Ureter (tissue), 1 donor: ENCODE data around the gene PEAK3. TPM values are rescaled to one million over a fixed set of nuclear protein-coding genes. Genes with fewer than 3 reads are reported as not detected.

Source experiments
- DNase-seq: peaks from one replicate; pipeline ENCODE4 v3.0.0-alpha.2; 2020; ENCODE audit warnings: low spot score
- total RNA-seq: library from RNA; stranded (reverse); gene quantifications from one replicate; pipeline ENCODE4 v1.2.4, GENCODE V29; 2023
- donor health status: DM: yes; HTN: yes; CAD: no.

Gene PEAK3
- total RNA-seq, 1 donor from 2014 or later = 0.99 TPM

- DNase-seq = no peak
These were observed 33.3 kb upstream of the PEAK3 start for GRCh38 chr19:2315121-2315817.

- no peak for DNase-seq
These were observed 31.0 kb upstream of the PEAK3 start for GRCh38 chr19:2312820-2313501.

DNA sequence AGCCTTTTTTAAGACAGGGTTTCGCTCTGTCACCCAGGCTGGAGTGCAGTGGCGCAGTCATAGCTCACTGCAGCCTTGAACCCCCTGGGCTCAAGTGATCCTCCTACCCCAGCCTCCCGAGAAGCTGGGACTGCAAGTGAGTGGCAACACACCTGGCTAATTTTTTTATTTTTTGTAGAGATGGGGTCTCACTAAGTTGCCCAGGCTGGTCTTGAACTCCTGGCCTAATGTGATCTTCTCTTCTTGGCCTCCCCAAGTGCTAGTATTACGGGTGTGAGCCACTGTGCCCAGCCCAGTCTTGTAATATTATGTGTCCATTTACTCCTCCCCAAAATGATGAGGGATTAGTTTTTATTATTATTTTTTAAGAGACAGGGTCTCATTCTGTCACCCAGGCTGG lies 29.1 kb upstream of the PEAK3 start:
- no peak for DNase-seq

DNA sequence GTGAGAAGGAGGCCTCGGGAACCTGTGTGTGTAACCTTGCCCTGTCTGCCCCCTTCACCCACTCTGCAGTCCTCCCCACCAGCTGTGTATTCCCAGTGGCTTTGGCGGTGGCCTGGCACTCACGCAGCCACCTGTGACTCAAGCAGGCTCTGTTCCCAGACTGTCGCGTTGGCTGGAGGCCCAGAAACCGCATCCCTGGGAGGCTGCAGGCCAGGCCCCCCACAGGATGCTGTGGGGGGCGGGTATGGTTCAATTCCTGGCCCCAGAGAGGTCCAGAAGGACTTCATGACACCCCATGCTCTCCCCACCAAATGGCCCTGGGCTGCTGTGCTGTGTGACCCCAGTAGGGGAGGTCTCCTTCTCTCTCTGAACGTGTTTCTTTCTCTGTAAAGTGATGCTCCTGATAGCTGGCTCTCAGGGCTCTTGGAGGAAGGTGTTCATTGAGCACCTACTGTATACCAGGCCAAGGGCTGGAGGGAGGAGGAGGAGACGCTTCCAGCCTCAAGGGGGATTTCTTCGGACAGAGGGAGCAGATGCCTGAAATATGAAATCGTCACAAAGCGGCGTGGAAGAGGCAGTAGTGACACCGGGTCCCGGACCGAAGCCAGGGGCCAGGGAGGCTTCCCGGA lies 27.9 kb upstream of the PEAK3 start:
- DNase-seq = no peak

- DNase-seq = no peak
These were observed 26.2 kb upstream of the PEAK3 start, which contains the start of gene LINGO3 for GRCh38 chr19:2308114-2308556. LINGO3 (minus strand) TSS chr19:2308154; CDS start chr19:2291776, 16,378 bp downstream.

DNA sequence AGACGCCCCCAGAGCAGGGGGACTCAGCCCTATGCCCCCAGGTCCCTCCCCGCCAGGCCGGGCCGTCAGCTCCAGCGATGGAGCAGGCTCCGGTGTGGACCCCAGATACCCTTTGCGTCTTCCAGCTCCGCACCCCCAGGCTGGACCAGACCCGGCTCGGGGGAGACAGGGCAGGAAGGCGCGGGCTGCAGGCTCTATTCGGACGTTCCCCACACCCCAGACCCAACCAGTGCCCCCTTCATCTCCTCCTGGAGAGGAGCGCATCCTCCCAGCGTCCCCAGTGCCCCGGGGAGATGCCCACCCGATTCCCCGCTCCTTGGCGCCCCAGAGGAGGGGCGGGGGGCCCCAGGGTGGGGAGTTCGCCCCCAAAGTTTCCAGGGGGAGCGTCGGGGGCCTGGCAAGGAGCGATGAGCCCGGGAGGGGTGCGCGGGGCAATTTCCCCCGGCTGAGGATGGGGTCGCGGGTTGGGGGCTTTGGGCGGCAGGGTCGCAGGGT lies 25.6 kb upstream of the PEAK3 start:
- no peak for DNase-seq

DNA sequence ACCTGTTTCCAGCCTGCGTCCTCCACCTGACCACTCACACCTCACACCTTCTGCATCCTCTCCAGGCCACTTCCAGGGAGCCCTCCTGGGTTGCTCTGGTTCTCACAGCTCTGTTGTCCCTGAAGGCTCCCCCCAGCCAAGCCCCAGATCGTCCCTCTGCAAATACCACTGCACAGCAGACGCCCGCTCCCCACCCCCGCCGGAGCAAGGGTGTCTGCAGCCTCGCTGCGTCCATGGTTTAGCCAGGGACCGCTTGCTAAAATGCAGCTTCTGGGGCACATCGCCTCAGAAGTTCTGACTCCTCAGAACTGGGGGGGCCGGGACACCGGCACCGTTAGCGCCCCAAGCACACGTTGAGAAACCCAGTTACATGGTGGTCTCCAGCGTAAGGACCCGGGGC lies 25.0 kb upstream of the PEAK3 start:
- no peak for DNase-seq

DNA sequence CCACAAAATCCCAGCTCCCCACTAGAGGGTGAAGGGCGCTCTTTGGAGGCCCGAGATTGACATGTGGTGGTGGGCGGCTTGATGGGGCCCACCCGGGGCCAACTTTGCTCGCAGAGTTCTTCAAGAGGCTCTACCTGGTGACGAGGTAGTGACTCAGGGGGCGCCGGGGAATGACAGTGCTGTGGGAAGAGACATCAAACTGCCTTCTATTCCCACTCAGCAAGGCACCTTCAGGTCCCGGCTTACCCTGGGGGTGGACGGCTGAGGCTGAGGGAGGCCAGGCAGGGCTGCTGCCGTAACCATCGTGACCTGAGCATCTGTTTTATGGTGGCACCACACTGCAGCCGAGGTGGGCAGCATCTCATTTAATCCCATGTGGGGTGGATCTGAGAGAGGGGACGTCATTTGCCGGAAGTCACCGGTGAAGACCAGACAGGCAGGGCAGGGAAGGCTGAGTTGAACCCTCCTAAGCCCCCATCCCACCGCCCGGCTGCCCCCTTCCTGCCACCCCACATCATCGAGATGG lies 24.4 kb upstream of the PEAK3 start:
- DNase-seq = no peak

DNA sequence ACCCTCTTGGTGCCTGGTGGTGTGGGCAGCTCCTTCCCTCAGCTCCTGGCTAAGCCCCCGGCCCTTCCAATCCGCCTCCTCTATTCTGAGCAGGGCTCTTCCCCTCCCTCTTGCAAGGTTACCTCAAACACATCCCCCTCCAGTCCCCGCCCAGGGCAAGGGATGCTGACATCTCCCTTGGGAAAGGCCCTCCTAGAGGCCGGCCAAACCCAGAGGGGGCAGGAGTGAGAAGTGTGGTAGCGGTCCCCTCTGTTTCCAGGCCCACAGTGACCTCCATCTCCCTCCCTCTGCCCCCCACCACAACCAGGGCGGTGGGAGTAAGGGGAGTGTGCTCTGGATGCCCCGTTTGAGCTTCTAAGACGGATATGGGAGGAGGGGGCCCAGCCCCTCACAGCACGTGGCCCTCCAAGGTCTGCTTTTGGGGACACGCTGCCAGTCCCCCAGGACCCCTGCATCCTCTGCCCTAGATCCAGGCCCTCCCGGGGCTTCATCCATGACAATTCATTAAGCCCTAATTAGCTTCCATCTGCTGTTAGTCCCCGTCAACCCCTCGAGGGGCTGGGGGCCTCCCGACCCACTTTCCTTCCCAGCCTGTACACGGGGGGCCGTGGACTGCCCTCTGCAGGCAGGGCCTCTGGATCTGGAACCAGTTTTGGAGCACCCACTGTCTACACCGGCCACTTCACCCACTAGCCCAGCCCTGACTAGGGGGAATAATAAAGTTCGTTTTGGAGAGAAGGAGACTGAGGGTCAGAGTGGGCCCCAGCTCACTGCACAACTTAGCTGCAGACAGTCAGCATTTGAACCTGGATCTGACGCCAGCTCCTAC lies 23.7 kb upstream of the PEAK3 start:
- DNase-seq = no peak

- no peak for DNase-seq
These were observed 21.3 kb upstream of the PEAK3 start for GRCh38 chr19:2303211-2303798.

GRCh38 chr19:2302319-2303210 lies 20.6 kb upstream of the PEAK3 start:
- DNase-seq = no peak

DNA sequence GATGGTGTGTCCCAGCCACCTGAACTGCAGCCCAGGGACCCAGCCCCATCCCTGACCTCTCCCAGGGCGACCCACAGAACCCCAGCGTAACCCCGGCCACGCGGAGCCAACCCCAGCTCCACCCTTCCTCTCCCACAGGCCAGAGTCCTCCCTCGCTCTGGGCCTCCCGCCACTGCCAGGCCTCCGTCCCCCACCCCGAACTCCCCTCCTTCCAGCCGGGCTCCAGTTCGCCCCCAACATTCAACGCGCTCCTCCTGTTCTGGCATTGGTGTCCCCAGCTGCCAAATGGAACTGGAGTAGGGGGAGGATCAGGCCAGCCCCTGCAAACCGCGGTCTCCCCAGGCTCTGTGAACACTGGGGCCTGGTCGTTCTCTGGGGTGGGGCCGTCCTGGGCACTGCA lies 18.6 kb upstream of the PEAK3 start:
- no peak for DNase-seq

GRCh38 chr19:2296141-2296540 lies 14.2 kb upstream of the PEAK3 start:
- DNase-seq = no peak

DNA sequence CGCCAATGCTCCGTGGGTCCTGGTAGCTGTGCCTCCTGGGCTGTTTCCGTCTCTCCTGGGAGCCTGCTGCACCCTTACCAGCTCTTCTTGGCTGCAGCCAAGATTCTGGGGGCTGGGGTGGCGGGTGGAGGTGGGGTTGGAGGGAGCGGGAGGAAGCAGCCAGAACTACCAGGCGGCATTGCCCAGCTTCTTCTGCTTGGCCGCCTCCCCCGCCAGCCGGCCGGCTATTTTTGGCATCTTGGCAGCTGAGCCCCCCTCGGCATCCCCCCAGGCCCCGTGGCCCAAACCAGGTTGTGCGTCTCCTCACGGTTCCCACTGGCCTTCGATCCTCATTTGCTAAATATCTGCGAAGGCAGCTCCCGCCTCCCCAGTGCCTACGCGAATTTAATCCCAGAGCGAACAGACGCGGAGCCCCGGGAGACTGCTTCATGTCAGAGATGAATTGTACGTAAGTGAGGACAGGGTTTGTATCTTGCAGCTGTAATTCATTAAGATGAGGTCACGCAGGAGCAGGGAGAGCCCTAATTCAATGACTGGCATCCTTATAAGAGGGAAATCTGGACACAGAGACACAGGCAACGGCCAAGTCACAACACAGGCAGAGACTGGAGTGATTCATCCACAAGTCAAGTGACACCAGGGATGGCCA lies 12.8 kb upstream of the PEAK3 start:
- no peak for DNase-seq

DNA sequence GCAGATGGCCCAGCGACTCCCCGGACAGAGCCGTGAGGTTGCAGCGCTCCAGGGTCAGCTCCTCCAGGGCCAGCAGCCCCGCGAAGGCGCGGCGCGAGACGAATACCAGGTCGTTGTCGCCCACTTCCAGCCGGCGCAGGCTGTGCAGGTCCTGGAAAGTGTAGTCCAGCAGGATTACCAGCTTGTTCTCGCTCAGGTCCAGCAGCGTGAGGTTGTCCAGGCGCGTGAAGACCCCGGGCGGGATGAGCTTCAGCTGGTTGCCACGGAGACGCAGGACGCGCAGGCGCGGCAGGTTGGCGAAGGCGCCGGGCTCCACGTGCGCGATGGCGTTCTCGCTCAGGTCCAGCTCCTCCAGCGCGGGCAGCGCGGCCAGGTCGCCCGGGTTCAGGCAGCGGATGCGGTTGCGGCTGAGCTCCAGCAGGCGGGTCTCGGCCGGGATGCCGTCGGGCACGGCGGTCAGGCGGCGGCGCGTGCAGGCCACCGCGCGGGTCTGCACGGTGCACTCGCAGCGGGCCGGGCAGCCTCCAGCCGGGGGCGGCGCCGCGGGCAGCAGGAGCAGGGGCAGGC lies 9.3 kb upstream of the PEAK3 start:
- DNase-seq = no peak

- no peak for DNase-seq
These were observed 8.6 kb upstream of the PEAK3 start for GRCh38 chr19:2290441-2291184.

GRCh38 chr19:2289714-2290435 lies 7.9 kb upstream of the PEAK3 start:
- DNase-seq = no peak
